ENCODE results near the gene TTC4. TPM values are rescaled to one million over a fixed set of nuclear protein-coding genes. Genes with fewer than 3 reads are reported as not detected.

Gene TTC4
- total and polyA plus RNA-seq, 2 experiments from 2014 or later: 25.1 to 33.6 TPM

DNA sequence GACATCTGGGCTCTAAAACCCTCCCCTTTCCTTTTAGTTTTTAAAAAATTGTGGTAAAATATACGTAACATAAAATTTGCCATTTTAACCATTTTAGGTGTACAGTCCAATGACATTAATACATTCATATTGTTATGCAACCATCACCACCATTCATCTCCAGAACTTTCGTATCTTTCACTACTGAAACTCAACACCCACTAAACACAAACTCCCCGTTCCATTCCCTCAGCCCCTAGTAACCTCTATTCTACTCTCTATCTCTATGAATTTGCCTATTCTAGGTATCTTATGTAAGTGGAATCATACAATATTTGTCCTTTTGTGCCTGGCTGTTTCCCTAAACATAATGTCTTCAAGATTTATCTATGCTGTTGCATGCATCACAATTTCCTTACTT is 19.4 kb upstream of the TTC4 start:
- no peaks in the 10 kb centered on the region for H3K4me1 Mint-ChIP-seq
- no peaks in the 10 kb centered on the region for H3K36me3 Mint-ChIP-seq (ENCODE audit: low read depth)
- Histone ChIP-seq H3K4me2 (no peak overlapping the region), H4K20me1 (replicated peaks; ENCODE audit: insufficient read depth) (no peaks in the 10 kb centered on the region), H3F3A (replicated peaks; ENCODE audit: low read depth) (no peaks in the 10 kb centered on the region), H3K27ac (ENCODE audit: low read depth) (no peak overlapping the region), H3K4me3 (no peak overlapping the region), H2AFZ (no peak overlapping the region), H3K79me2 (replicated peaks; ENCODE audit: insufficient read depth) (no peaks in the 10 kb centered on the region), H3K36me3 (ENCODE audit: insufficient read depth) (no peaks in the 10 kb centered on the region), H3K4me1 (ENCODE audit: insufficient read depth) (no peaks in the 10 kb centered on the region), H3K27me3 (ENCODE audit: insufficient read depth) (no peaks in the 10 kb centered on the region), H3K9me2 (ENCODE audit: insufficient read depth) (no peaks in the 10 kb centered on the region)
- no peak overlapping the region for H3K4me3 Mint-ChIP-seq
- peaks cover 6% of the 10 kb centered on the region for H3K27me3 Mint-ChIP-seq (ENCODE audit: insufficient read depth, low read depth, poor library complexity)
- no peak for ATAC-seq
- H3K27ac Mint-ChIP-seq: no peak overlapping the region
- TF ChIP-seq STAT1 (IDR thresholded peaks at IDR 0.05; ENCODE audit: unreplicated experiment): no peak
- TF ChIP-seq CREB1 (CRISPR knock-in tag; IDR thresholded peaks at IDR 0.05; ENCODE audit: low read depth): no peak
- TF ChIP-seq, protein P1, sequence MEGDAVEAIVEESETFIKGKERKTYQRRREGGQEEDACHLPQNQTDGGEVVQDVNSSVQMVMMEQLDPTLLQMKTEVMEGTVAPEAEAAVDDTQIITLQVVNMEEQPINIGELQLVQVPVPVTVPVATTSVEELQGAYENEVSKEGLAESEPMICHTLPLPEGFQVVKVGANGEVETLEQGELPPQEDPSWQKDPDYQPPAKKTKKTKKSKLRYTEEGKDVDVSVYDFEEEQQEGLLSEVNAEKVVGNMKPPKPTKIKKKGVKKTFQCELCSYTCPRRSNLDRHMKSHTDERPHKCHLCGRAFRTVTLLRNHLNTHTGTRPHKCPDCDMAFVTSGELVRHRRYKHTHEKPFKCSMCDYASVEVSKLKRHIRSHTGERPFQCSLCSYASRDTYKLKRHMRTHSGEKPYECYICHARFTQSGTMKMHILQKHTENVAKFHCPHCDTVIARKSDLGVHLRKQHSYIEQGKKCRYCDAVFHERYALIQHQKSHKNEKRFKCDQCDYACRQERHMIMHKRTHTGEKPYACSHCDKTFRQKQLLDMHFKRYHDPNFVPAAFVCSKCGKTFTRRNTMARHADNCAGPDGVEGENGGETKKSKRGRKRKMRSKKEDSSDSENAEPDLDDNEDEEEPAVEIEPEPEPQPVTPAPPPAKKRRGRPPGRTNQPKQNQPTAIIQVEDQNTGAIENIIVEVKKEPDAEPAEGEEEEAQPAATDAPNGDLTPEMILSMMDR (conservative IDR thresholded peaks at IDR 0.05; ENCODE audit: low read depth in 2 of 2): no peak
- no peak for TF ChIP-seq NANOG (IDR thresholded peaks at IDR 0.05; ENCODE audit: borderline replicate concordance)
- TF ChIP-seq ZNF114 (CRISPR knock-in tag; IDR thresholded peaks at IDR 0.05): no peak
- TF ChIP-seq EZH2phosphoT487 (IDR thresholded peaks at IDR 0.05; ENCODE audit: unreplicated experiment): no peak
- TF ChIP-seq, protein P2, sequence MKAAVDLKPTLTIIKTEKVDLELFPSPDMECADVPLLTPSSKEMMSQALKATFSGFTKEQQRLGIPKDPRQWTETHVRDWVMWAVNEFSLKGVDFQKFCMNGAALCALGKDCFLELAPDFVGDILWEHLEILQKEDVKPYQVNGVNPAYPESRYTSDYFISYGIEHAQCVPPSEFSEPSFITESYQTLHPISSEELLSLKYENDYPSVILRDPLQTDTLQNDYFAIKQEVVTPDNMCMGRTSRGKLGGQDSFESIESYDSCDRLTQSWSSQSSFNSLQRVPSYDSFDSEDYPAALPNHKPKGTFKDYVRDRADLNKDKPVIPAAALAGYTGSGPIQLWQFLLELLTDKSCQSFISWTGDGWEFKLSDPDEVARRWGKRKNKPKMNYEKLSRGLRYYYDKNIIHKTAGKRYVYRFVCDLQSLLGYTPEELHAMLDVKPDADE (IDR thresholded peaks at IDR 0.05): no peak
- TF ChIP-seq, protein P3, sequence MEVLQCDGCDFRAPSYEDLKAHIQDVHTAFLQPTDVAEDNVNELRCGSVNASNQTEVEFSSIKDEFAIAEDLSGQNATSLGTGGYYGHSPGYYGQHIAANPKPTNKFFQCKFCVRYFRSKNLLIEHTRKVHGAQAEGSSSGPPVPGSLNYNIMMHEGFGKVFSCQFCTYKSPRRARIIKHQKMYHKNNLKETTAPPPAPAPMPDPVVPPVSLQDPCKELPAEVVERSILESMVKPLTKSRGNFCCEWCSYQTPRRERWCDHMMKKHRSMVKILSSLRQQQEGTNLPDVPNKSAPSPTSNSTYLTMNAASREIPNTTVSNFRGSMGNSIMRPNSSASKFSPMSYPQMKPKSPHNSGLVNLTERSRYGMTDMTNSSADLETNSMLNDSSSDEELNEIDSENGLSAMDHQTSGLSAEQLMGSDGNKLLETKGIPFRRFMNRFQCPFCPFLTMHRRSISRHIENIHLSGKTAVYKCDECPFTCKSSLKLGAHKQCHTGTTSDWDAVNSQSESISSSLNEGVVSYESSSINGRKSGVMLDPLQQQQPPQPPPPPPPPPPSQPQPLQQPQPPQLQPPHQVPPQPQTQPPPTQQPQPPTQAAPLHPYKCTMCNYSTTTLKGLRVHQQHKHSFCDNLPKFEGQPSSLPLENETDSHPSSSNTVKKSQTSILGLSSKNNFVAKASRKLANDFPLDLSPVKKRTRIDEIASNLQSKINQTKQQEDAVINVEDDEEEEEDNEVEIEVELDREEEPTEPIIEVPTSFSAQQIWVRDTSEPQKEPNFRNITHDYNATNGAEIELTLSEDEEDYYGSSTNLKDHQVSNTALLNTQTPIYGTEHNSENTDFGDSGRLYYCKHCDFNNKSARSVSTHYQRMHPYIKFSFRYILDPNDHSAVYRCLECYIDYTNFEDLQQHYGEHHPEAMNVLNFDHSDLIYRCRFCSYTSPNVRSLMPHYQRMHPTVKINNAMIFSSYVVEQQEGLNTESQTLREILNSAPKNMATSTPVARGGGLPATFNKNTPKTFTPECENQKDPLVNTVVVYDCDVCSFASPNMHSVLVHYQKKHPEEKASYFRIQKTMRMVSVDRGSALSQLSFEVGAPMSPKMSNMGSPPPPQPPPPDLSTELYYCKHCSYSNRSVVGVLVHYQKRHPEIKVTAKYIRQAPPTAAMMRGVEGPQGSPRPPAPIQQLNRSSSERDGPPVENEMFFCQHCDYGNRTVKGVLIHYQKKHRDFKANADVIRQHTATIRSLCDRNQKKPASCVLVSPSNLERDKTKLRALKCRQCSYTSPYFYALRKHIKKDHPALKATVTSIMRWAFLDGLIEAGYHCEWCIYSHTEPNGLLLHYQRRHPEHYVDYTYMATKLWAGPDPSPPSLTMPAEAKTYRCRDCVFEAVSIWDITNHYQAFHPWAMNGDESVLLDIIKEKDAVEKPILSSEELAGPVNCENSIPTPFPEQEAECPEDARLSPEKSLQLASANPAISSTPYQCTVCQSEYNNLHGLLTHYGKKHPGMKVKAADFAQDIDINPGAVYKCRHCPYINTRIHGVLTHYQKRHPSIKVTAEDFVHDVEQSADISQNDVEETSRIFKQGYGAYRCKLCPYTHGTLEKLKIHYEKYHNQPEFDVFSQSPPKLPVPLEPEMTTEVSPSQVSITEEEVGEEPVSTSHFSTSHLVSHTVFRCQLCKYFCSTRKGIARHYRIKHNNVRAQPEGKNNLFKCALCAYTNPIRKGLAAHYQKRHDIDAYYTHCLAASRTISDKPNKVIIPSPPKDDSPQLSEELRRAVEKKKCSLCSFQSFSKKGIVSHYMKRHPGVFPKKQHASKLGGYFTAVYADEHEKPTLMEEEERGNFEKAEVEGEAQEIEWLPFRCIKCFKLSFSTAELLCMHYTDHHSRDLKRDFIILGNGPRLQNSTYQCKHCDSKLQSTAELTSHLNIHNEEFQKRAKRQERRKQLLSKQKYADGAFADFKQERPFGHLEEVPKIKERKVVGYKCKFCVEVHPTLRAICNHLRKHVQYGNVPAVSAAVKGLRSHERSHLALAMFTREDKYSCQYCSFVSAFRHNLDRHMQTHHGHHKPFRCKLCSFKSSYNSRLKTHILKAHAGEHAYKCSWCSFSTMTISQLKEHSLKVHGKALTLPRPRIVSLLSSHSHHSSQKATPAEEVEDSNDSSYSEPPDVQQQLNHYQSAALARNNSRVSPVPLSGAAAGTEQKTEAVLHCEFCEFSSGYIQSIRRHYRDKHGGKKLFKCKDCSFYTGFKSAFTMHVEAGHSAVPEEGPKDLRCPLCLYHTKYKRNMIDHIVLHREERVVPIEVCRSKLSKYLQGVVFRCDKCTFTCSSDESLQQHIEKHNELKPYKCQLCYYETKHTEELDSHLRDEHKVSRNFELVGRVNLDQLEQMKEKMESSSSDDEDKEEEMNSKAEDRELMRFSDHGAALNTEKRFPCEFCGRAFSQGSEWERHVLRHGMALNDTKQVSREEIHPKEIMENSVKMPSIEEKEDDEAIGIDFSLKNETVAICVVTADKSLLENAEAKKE (CRISPR knock-in tag; IDR thresholded peaks at IDR 0.05): no peak
- TF ChIP-seq, protein P4, sequence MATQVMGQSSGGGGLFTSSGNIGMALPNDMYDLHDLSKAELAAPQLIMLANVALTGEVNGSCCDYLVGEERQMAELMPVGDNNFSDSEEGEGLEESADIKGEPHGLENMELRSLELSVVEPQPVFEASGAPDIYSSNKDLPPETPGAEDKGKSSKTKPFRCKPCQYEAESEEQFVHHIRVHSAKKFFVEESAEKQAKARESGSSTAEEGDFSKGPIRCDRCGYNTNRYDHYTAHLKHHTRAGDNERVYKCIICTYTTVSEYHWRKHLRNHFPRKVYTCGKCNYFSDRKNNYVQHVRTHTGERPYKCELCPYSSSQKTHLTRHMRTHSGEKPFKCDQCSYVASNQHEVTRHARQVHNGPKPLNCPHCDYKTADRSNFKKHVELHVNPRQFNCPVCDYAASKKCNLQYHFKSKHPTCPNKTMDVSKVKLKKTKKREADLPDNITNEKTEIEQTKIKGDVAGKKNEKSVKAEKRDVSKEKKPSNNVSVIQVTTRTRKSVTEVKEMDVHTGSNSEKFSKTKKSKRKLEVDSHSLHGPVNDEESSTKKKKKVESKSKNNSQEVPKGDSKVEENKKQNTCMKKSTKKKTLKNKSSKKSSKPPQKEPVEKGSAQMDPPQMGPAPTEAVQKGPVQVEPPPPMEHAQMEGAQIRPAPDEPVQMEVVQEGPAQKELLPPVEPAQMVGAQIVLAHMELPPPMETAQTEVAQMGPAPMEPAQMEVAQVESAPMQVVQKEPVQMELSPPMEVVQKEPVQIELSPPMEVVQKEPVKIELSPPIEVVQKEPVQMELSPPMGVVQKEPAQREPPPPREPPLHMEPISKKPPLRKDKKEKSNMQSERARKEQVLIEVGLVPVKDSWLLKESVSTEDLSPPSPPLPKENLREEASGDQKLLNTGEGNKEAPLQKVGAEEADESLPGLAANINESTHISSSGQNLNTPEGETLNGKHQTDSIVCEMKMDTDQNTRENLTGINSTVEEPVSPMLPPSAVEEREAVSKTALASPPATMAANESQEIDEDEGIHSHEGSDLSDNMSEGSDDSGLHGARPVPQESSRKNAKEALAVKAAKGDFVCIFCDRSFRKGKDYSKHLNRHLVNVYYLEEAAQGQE (IDR thresholded peaks at IDR 0.05; ENCODE audit: unreplicated experiment): no peak
- TF ChIP-seq EZH2 (IDR thresholded peaks at IDR 0.05; ENCODE audit: low read depth, unreplicated experiment): no peak
- TF ChIP-seq POLR2AphosphoS5 (IDR thresholded peaks at IDR 0.05; ENCODE audit: low read depth): no peak
- TF ChIP-seq ZNF331 (CRISPR knock-in tag; IDR thresholded peaks at IDR 0.05; ENCODE audit: low read depth): no peak
- TF ChIP-seq JUNB (IDR thresholded peaks at IDR 0.05; ENCODE audit: unreplicated experiment): no peak
- H3K9me3 Mint-ChIP-seq: no peaks in the 10 kb centered on the region; the same call in 2 of the 3 replicates
- no peak for DNase-seq (ENCODE audit: low spot score)

Measured in GM23338 (cell line).